GM12872 (cell line): ENCODE data around the gene SLFN11.

ENCODE experiments used
- CTCF ChIP-seq: IDR thresholded peaks from 3 replicates; pipeline ENCODE4 v1.5.1; 2011; ENCODE audit warnings: low read depth, mild to moderate bottlenecking, low read length, moderate library complexity; ENCODE audit not compliant: insufficient read depth

Gene SLFN11

GRCh38 chr17:35322749-35323148, 50.7 kb downstream of the SLFN11 start:
- TF ChIP-seq CTCF = no peak

GRCh38 chr17:35315971-35316370, 57.5 kb downstream of the SLFN11 start:
- TF ChIP-seq CTCF = no peak

GRCh38 chr17:35315283-35315682, 58.1 kb downstream of the SLFN11 start:
- no peak for TF ChIP-seq CTCF

- no peak for TF ChIP-seq CTCF
These were observed 58.8 kb downstream of the SLFN11 start for GRCh38 chr17:35314415-35315216.

- TF ChIP-seq CTCF = no peak
These were observed 59.5 kb downstream of the SLFN11 start for GRCh38 chr17:35313875-35314409.

GRCh38 chr17:35312790-35313711, 60.4 kb downstream of the SLFN11 start:
- TF ChIP-seq CTCF = peak; percentile 70

GRCh38 chr17:35312346-35312745, 61.1 kb downstream of the SLFN11 start:
- TF ChIP-seq CTCF = no peak
